ENCODE measurements around the gene ACAP2.
"Not testable (repeated sequence)": the region's sequence is repeated elsewhere in the genome, so short reads cannot be mapped to it uniquely, and the experiment has no call there.

ACAP2 gene

DNA sequence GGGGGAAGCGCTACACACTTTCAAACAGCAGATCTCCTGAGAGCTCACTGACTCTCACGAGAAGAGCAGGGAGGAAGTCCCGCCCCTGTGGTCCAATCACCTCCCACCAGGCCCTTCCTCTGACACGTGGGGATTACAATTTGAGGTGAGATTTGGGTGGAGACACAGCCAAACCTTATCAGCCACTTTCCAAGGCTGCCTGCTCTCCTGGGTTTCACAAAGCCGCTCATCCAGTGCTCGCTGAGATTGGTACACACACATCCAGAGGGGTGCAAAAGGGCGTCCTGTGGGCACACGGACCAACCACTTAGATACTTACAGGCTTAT lies 195.0 kb downstream of the ACAP2 start:
- DNase-seq (ENCODE audit: low spot score) (no peak), FAIRE-seq (no peak)

DNA sequence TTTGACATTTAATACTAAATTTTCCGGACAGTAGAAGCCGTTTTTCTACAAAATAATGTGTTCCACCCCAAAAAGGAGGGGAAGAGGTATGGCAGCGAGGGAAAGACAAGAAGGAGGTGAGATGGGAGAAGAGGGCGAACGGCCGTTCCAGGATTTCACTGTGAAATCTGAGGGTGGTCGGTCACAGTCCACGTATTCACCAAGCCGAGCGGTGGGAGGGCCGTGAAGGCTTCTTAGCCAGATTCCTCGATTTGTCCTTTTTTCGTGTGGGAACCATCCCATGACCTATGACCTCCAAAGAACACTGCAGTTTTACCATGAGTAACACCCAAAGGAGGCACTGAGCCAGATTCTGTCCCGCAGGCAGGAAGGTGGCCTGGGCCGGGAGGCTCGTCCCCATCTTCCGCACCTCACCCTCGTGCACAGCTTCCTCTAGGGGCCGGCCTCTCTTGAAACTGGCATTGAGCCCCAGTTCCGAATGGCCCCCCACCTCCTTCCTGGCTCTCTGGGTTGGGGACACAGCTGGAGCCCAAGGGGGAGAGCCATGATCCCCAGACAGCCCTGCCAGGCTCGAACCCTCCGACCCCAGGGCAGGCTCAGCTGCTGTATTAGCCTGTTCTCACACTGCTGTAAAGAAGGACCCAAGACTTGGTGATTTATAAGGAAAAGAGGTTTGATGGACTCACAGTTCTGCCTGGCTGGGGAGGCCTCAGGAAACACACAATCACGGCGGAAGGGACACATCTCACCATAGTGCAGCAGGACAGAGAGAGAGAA lies 195.5 kb downstream of the ACAP2 start:
- FAIRE-seq, result no peak
- no peak for DNase-seq (ENCODE audit: low spot score)

DNA sequence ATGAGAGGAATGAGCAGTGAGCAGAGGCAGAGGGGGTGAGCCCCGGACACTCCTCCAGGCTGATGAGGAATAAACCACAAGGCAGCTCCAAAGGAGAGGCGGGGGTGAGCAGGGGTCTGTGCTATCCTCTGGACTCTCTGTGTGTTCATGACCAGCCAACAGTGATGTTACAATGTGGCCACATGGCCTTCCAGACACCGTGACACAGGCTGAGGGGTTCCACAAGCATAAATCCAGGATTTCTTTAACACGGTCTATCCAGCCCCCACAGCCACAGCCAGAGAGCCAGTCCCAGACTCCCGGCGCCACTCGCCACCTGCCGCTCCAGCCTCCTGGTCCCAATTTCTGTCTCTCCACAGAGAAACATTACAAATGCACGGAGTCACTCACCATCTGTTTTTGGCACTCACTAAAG lies 196.2 kb downstream of the ACAP2 start:
- FAIRE-seq, result no peak
- no peak for DNase-seq (ENCODE audit: low spot score)

DNA sequence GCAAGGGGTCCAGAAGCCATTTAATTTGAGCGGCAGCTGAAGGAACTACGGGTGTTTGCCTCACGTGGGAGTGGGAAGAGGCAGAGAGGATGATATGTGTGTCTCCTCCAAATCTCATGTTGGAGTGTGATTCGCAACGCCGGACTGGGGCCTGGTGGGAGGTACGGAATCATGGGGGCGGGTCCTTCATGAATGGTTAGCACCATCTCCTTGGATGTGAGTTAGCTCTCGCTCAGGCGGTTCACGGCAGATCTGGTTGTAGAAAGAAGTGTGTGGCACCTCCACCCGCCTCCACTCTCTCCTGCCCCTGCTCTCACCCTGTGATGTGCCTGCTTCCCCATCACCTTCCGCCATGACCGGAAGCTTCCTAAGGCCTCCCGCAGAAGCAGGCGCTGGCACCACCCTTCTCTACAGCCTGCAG lies 197.3 kb downstream of the ACAP2 start:
- FAIRE-seq, result no peak
- no peak for DNase-seq (ENCODE audit: low spot score)

DNA sequence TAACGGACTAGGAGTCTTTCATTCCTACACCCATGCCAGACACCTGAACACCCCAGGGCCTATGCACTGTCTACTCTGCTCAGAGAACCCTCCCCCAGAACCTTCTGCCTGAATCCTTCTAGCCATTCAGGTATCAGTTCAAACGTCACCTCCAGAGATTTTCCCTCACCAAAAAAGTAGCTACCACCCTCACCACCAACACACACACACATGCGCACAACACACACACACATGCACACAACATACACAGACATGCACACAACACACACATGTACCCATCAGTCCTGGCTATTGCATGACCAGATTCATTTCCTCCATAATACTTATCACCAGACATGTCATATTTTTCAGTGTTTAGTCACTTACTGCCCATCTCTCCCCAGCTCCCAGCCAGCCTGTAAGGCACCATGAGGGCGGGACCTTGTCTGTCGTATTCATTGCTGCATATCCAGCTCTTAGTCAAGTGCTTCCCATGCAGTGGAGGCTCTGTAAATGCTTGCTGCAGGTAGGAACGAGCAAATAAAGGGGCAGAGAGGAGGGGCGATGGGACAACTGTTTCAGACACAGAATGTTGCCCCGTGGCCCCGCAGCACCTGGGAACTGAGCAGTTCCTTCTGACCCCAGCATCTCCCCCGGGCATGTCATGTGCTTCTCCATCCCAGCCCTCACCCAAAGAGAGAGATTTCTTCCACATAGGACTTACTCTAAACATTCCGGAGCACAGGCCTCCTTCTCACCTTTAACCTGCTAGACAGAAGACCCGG lies 201.0 kb downstream of the ACAP2 start:
- DNase-seq (ENCODE audit: low spot score) (no peak), FAIRE-seq (no peak)

DNA sequence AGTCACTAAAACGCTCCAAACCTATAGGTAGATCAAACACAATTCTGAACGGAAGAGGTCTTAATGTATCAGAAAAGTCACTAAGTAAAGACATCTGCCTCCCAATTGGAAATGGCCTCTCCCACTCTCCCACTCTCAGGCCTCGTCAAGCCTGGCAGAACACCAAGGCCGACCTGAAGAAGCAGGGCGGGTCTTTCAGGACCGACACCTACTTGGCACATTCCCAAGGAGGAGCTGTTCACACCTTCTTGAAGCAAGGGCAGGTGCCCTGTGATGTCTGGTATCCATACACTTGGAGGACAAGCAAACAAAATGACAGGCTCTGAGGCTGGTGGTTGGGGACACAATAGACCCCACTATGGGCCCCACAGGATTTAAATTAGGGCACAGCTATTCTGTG lies 201.9 kb downstream of the ACAP2 start:
- DNase-seq (ENCODE audit: low spot score) (no peak), FAIRE-seq (no peak)

DNA sequence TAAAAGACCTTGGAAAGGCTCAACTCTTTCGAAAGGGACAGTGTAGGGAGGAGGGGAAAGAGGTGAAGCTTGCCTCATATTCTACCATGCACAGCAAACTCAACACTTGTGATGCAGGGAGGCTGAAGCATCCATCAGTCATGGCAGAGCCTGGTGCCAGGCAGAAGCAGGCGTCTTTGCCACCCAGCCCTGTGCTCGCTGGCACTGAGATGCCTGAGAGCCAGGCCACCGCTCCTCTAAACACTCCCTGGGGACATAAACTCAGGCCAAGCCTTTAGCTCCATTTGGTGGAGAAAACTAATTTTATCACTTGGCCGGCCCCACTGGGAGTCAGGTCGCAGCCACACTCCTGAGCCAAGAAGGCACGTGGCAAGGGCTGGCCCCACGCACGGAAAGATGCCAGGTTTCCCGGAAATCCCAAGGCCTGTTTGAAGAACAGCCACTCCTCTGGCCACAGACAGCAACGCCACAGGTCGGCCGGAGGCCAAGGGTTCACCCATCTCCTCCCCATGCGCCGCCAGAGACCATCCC lies 202.6 kb downstream of the ACAP2 start:
- DNase-seq (ENCODE audit: low spot score) (no peak), FAIRE-seq (no peak)

DNA sequence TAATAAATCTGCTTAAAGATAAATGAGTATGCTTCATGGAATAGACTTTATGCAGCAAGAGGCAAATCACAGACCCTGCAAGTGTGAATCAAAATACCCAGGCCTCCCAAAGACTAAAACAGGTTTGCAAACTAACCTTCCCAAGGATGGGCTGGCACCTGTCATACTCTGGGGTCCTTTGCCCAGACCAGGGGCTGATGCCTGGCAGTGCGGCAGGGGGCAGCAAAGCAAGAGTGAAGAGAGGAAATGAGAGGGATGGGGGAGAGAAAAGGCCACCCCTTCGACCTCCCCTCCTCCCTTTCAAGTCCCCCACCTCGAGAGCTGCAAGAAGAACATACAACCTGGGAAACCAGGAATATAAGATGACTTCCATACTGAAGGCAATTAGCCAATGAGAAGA lies 203.7 kb downstream of the ACAP2 start:
- no peak for DNase-seq (ENCODE audit: low spot score)
- no peak for FAIRE-seq

DNA sequence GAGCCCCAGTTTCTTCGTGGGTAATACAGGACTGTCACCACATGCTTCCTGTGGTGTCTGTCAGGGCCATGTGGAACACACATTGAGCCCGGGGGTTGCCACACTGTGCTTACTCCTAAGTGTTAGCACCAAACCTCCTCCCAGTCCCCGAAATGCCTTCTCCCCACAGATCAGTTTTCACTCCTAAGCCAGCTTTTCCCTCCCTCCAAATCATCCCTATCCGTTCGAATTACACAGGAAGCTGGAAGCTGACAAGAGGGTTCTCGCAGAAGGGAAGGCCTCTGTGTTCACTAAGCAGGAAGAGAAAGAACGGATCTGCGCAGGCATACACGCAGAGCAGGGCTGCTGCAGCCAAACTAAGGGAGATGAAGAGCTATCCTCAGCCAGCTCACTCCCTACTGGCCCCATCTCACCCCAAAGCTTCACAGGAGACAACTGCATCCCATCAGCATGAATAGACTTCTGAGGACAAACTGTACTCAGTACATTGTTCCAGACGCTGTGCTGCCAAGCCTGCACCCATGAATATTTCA lies 204.2 kb downstream of the ACAP2 start:
- FAIRE-seq, result no peak
- DNase-seq (ENCODE audit: low spot score), result no peak

DNA sequence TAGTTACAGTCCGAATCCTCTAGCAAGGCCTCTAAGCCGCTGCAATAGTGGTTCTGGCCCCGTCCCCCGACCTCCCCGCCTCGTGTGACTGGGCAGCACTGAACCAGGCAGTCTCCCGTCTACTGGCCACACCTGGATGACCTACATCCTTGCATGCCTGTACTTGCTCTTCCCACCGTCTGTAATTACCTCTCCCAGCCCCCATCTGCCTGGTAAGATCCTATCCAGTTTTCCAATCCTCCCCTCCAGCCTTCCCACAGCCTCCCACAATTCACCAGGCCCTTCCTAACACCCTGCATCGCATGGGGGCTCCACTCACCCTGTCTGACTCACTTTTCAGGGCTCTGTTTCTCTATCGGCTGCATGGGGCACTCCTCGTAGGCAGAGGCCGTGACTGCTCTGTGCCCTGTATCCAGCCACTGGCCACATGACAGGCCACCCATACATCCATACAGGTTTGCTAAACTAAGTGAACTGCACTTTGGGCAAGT lies 204.7 kb downstream of the ACAP2 start:
- DNase-seq (ENCODE audit: low spot score) (no peak), FAIRE-seq (no peak)

DNA sequence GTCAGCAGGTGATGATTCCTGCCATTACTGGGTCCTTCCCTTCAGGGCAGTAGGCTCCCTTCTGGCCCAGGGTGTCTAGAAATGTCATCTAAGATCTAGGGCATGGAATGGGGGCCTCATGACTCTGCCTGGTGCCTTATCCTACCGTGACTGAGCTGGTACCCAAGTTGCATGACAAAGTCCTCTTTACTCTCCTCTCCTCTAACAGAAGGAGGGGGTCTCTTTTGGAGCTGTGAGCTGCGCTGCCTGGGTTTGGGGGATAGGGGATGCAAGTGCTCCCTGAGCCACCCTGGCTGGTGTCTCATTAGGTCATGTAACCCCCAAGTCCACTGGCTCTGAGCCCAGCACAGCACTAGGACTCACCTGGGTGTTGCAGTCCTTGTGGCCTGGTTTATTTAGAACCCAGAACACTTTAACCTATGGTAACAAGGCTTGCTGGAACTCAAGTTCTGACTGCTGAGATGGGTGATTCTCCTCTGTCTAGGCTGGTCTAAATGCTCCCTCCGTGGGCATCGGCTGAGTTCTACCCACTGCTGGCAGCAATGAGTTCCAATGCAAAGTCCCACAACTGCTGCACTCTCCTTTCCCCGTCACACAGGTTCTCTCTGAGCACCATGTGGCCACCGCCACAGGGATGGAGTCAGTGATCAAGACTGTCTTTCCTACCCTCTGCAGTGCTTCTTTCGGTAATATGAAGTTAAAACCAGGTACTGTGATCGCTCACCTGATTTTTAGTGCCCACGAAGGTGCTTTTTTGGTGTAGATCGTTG lies 205.8 kb downstream of the ACAP2 start:
- DNase-seq (ENCODE audit: low spot score), result no peak
- FAIRE-seq, result no peak

DNA sequence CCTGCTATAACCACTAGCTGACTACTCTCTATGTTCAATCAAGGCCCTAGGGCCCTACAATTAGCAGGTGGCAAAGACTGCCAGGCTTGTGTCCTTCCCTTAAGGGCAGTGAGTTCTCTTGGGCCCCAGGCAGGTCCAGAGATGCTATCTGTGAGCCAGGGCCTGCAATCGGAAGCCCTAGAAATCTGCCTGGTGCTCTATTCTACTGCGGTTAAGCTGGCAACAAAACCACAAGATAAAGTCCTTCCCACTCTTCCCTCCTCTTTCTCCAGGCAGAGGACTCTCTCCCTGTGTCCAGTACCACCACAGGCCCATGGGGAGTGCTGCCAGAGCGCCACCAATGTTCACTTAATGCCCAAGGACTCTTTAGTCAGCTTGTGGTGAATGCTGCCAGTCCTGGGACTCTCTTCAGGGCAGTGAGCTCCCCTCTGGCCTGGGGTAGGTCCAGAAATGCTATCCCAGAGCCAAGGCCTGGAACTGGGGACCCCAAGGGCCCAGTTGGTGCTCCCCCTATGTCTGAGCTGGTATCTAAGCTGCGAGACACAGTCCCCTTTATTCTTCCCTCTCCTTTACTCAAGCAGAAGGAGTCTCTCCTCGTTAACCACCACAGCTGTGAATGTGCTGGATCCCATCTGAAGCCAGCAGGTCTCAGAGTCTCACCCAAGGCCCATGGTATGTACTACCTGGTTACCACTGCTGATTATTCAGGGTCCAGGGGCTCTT lies 206.6 kb downstream of the ACAP2 start:
- DNase-seq (ENCODE audit: low spot score), result no peak
- FAIRE-seq, result no peak

DNA sequence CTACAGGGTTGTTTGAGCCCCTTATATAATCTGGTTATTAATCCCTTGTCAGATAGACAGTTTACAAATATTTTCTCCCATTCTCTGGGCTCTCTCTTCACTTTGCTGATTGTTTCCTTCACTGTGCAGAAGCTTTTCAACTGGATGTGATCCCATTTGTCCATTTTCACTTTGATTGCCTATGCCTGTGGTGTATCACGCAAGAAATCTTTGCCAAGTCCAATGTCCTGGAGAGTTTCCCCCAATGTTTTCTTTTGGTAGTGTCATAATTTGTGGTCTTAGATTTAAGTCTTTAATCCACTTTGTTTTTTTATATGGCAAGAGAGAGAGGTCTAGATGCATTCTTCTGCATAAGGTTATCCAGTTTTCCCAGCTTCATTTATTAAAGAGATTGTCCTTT lies 212.6 kb downstream of the ACAP2 start:
- FAIRE-seq (no peak), DNase-seq (ENCODE audit: low spot score) (no peak)

DNA sequence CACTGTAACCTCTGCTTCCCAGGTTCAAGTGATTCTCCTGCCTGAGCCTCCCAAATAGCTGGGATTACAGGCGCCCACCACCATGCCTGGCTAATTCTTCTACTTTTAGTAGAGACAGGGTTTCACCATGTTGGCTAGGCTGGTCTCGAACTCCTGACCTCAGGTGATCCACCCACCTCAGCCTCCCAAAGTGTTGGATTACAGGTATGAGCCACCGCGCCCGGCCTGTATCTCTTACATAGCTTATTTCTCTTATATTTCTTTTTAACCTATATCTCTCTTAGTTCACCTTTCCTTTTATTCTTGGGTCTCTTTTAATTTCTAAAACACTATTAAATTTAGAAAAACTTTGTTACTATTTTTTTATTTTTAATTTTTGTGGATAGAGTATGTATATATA lies 213.9 kb downstream of the ACAP2 start:
- not testable (repeated sequence) for FAIRE-seq; DNase-seq (ENCODE audit: low spot score)

DNA sequence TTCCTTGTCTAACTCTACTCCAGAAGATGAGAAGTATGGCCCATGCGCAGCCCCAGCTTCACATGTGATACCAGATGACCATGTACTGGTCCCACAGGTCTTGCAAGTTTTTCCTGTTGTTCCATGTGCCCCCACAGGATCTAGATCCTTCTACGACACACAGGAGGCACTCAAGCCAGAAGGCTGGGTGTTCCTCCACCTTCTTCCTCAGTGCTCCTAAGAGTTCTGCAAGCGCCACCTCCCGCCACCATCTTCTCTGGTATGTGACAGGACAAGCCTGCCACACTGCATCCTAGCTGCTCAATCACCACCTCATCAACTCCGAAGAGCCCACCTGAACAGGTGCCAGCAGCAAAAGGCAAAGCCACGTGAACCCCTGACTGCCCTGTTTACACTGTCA lies 214.9 kb downstream of the ACAP2 start:
- FAIRE-seq, result no peak
- DNase-seq (ENCODE audit: low spot score), result no peak

DNA sequence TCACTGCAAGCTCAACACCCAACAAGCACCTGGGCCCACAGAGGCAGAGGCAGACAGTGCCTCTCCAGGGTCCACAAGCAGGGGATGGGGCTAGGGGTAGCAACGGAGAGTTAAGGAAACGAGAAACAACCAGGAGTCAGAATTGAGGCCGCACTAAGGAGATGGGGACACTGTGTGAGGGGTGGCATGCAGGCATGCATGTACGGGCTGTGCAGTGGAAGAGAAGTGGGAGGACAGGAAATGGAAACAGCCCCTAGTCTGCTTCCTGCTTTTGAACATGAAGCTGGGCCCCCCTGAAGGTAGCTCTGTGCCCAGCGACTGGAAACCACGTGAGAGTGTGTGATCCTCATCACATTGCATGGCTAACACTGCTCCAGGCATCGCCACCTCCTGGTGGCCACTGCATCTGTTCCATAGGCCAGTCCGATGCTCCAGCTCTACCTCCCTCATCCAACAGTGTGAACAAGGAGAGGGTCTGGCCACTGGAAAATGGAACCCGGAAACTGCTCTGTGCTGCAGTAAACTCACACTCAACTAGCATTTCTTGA lies 215.8 kb downstream of the ACAP2 start:
- FAIRE-seq, result no peak

DNA sequence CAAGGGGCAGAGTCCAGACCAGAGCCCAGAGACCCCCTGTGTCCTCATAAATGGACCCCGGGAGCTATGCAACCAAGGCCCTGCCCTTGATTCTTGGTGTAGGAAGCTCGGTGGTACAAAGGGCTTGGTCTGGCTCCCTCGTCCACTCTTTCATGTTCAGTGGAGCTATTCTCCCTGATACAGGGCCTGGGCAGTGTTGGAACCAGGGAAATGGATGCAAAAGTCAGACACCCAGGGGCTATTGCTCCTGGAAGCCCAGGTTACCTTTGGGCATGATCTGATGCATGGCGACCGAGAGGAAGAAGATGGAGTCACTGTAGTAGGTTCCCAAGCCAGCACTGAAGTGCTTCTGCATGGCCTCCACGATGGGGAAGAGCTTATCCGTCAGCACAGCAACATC lies 216.4 kb downstream of the ACAP2 start:
- DNase-seq (ENCODE audit: low spot score), result no peak
- FAIRE-seq, result no peak

More for the DNA sequence above, 215.8 kb downstream of the ACAP2 start:
- DNase-seq (ENCODE audit: low spot score), result no peak

DNA sequence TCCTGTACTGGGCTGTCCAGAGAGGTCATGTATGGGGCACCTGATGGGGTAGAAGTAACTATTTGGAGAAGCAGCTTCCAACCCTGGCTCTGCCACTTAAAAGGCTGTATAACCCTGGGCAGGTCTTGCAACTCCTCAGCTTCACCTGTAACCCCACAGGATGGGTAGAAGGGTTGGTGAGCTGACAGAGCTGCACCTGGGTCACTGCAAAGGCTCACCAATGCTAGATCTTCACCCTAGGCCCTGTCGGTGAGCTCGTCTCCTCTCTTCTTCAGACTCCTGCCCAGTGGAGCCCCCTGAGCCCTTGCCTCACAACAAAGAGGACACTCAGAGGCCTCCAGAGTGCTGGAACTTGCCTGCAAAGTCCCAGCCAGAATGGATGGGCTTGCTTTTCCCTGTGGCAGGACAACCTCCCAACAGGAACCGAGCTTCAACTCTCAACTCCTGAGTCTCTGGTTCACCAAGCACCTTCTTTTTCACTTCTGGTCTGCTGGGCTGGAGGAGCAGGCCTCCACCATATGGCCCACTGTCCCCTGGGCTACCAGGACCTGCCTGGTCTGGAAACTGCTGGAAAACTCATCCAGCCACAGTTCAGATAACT lies 217.7 kb downstream of the ACAP2 start:
- no peak for DNase-seq (ENCODE audit: low spot score)
- no peak for FAIRE-seq
